ENCODE results near the gene ZNF396.

GRCh38 chr18:35355140-35355618 lies 22.0 kb downstream of the ZNF396 start:
- TF ChIP-seq ZBTB7A (IDR thresholded peaks at IDR 0.05; ENCODE audit: low read depth) (no peak), EP300 (IDR thresholded peaks at IDR 0.05; ENCODE audit: borderline replicate concordance) (no peak), TAF1 (IDR thresholded peaks at IDR 0.05; ENCODE audit: low read depth) (no peak), RAD21 (IDR thresholded peaks at IDR 0.05; ENCODE audit: low read depth) (peak; percentile 67), NFIC (IDR thresholded peaks at IDR 0.05) (no peak), TEAD4 (IDR thresholded peaks at IDR 0.05) (no peak), YY1 (IDR thresholded peaks at IDR 0.05; ENCODE audit: low read depth) (no peak), FOXM1 (IDR thresholded peaks at IDR 0.05; ENCODE audit: borderline replicate concordance, low read depth) (no peak)
- TF ChIP-seq, protein P1, sequence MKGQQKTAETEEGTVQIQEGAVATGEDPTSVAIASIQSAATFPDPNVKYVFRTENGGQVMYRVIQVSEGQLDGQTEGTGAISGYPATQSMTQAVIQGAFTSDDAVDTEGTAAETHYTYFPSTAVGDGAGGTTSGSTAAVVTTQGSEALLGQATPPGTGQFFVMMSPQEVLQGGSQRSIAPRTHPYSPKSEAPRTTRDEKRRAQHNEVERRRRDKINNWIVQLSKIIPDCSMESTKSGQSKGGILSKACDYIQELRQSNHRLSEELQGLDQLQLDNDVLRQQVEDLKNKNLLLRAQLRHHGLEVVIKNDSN (IDR thresholded peaks at IDR 0.05): no peak
- TF ChIP-seq, protein P2, sequence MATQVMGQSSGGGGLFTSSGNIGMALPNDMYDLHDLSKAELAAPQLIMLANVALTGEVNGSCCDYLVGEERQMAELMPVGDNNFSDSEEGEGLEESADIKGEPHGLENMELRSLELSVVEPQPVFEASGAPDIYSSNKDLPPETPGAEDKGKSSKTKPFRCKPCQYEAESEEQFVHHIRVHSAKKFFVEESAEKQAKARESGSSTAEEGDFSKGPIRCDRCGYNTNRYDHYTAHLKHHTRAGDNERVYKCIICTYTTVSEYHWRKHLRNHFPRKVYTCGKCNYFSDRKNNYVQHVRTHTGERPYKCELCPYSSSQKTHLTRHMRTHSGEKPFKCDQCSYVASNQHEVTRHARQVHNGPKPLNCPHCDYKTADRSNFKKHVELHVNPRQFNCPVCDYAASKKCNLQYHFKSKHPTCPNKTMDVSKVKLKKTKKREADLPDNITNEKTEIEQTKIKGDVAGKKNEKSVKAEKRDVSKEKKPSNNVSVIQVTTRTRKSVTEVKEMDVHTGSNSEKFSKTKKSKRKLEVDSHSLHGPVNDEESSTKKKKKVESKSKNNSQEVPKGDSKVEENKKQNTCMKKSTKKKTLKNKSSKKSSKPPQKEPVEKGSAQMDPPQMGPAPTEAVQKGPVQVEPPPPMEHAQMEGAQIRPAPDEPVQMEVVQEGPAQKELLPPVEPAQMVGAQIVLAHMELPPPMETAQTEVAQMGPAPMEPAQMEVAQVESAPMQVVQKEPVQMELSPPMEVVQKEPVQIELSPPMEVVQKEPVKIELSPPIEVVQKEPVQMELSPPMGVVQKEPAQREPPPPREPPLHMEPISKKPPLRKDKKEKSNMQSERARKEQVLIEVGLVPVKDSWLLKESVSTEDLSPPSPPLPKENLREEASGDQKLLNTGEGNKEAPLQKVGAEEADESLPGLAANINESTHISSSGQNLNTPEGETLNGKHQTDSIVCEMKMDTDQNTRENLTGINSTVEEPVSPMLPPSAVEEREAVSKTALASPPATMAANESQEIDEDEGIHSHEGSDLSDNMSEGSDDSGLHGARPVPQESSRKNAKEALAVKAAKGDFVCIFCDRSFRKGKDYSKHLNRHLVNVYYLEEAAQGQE (IDR thresholded peaks at IDR 0.05; ENCODE audit: low read depth): no peak
- TF ChIP-seq, protein P3, sequence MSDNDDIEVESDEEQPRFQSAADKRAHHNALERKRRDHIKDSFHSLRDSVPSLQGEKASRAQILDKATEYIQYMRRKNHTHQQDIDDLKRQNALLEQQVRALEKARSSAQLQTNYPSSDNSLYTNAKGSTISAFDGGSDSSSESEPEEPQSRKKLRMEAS (IDR thresholded peaks at IDR 0.05): no peak
